ENCODE data around the gene FSHR. TPM values are rescaled to one million over a fixed set of nuclear protein-coding genes. Genes with fewer than 3 reads are reported as not detected.

The FSHR gene
- total RNA-seq, 1 experiment from 2014 or later: not detected

DNA sequence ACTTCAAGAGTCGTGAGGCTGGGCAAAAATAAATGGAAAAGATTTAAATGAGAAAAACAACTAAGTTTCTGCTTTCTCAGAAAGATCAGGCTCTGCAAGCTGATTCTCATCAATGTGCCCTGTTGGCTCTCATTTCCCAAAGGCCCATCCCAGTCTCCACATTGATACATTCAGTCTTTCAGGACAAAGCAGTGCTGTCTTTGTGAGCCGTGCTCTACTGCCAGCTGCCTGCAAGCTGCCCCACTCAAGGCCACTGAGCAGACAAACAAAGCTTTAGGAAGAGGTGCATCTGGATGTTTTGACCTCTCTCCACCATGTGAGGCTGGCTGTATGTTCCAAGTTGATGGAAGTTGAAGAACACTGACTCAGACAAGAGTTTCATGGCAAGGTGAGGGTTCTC lies 48.8 kb downstream of the FSHR start:
- DNase-seq (ENCODE audit: low spot score): no peak
- BruUV-seq (replicated peaks): no TSS peak
- CTCF ChIA-PET: no interaction called here

DNA sequence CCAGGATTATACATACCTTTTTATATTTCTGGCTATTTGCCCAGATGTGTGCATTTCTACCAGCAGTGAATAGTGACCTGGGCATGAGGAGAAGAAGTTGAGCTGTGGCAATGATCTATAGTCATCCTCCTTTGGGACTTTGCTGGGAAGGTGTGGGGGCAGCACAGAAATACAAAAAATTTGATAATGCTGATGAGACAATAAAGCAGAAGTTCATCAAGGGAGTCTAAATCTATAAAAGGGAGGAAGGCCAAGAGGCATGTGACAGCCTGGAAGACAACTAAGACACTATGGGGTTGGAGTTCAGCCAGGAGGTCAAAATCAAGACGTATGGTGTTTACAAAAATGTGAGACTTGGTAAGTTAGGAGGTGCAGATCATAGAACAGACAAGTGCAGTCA lies 52.2 kb downstream of the FSHR start:
- H3K9me3 ChIP-seq (ENCODE audit: low read depth, low read length, poor library complexity, severe bottlenecking): no peaks in the 10 kb centered on the region
- no peak overlapping the region for H3K27ac ChIP-seq (ENCODE audit: low read depth, low read length, poor library complexity, severe bottlenecking)
- H3K27me3 ChIP-seq (replicated peaks; ENCODE audit: insufficient read depth, low read depth, low read length, poor library complexity): no peaks in the 10 kb centered on the region
- no peaks in the 10 kb centered on the region for H3K4me1 ChIP-seq (ENCODE audit: insufficient read depth, low read length, poor library complexity, severe bottlenecking)
- DNase-seq (ENCODE audit: low spot score): no peak
- H3K36me3 ChIP-seq (ENCODE audit: insufficient read depth, low read length, poor library complexity, severe bottlenecking): no peaks in the 10 kb centered on the region
- no TSS peak for BruUV-seq (replicated peaks)
- POLR2A ChIA-PET (ENCODE audit: low non-redundant PET): no interaction called here
- intact Hi-C loops (cut with micrococcal nuclease; ENCODE audit: unreplicated experiment): no loop called here
- TF ChIP-seq, protein P1, sequence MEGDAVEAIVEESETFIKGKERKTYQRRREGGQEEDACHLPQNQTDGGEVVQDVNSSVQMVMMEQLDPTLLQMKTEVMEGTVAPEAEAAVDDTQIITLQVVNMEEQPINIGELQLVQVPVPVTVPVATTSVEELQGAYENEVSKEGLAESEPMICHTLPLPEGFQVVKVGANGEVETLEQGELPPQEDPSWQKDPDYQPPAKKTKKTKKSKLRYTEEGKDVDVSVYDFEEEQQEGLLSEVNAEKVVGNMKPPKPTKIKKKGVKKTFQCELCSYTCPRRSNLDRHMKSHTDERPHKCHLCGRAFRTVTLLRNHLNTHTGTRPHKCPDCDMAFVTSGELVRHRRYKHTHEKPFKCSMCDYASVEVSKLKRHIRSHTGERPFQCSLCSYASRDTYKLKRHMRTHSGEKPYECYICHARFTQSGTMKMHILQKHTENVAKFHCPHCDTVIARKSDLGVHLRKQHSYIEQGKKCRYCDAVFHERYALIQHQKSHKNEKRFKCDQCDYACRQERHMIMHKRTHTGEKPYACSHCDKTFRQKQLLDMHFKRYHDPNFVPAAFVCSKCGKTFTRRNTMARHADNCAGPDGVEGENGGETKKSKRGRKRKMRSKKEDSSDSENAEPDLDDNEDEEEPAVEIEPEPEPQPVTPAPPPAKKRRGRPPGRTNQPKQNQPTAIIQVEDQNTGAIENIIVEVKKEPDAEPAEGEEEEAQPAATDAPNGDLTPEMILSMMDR (conservative IDR thresholded peaks at IDR 0.05; ENCODE audit: low read depth, low read length): no peak
- no peak for TF ChIP-seq EZH2 (IDR thresholded peaks at IDR 0.05; ENCODE audit: borderline replicate concordance, low read depth, low read length, poor library complexity, severe bottlenecking)
- CTCF ChIA-PET: no interaction called here
- H3K4me3 ChIP-seq (ENCODE audit: low read depth, low read length, poor library complexity, severe bottlenecking): no peak overlapping the region

More for the DNA sequence above, 48.8 kb downstream of the FSHR start:
- Histone ChIP-seq H3K27me3 (replicated peaks; ENCODE audit: insufficient read depth, low read depth, low read length, poor library complexity) (no peaks in the 10 kb centered on the region), H3K27ac (ENCODE audit: low read depth, low read length, poor library complexity, severe bottlenecking) (no peak overlapping the region), H3K9me3 (ENCODE audit: low read depth, low read length, poor library complexity, severe bottlenecking) (no peaks in the 10 kb centered on the region), H3K4me1 (ENCODE audit: insufficient read depth, low read length, poor library complexity, severe bottlenecking) (no peaks in the 10 kb centered on the region), H3K36me3 (ENCODE audit: insufficient read depth, low read length, poor library complexity, severe bottlenecking) (no peaks in the 10 kb centered on the region), H3K4me3 (ENCODE audit: low read depth, low read length, poor library complexity, severe bottlenecking) (no peak overlapping the region)
- intact Hi-C loops (cut with micrococcal nuclease; ENCODE audit: unreplicated experiment): no loop called here
- TF ChIP-seq EZH2 (IDR thresholded peaks at IDR 0.05; ENCODE audit: borderline replicate concordance, low read depth, low read length, poor library complexity, severe bottlenecking): no peak
- TF ChIP-seq, protein P1 (conservative IDR thresholded peaks at IDR 0.05; ENCODE audit: low read depth, low read length): no peak
- POLR2A ChIA-PET (ENCODE audit: low non-redundant PET): no interaction called here

DNA sequence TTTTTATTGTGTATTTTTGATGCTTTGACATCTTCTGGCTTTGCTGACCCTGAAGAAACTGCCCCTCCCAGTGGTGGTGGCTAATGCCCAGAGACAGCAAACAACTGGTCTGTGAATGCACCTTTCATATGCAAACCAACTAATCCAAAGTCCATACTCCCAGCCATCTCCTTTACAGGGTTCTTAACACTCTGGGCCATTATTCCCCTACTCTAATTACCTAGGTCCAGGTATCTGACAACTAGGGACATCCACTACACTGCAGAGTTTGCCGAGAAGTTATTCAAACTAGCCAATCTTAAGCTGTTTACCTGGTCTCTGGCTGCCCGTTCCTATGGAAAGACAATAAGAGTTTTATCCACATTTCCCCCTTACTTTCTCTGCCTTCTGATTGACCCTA lies 73.6 kb downstream of the FSHR start:
- Histone ChIP-seq H3K36me3 (ENCODE audit: insufficient read depth, low read length, poor library complexity, severe bottlenecking) (no peaks in the 10 kb centered on the region), H3K27ac (ENCODE audit: low read depth, low read length, poor library complexity, severe bottlenecking) (no peak overlapping the region), H3K9me3 (ENCODE audit: low read depth, low read length, poor library complexity, severe bottlenecking) (no peaks in the 10 kb centered on the region), H3K4me3 (ENCODE audit: low read depth, low read length, poor library complexity, severe bottlenecking) (no peak overlapping the region), H3K27me3 (replicated peaks; ENCODE audit: insufficient read depth, low read depth, low read length, poor library complexity) (no peaks in the 10 kb centered on the region), H3K4me1 (ENCODE audit: insufficient read depth, low read length, poor library complexity, severe bottlenecking) (no peaks in the 10 kb centered on the region)
- POLR2A ChIA-PET (ENCODE audit: low non-redundant PET): no interaction called here
- CTCF ChIA-PET: no interaction called here
- DNase-seq (ENCODE audit: low spot score): no peak
- BruUV-seq (replicated peaks): no TSS peak
- intact Hi-C loops (cut with micrococcal nuclease; ENCODE audit: unreplicated experiment): no loop called here
- TF ChIP-seq EZH2 (IDR thresholded peaks at IDR 0.05; ENCODE audit: borderline replicate concordance, low read depth, low read length, poor library complexity, severe bottlenecking): no peak
- TF ChIP-seq, protein P1 (conservative IDR thresholded peaks at IDR 0.05; ENCODE audit: low read depth, low read length): no peak

All from A673 (cell line).